T-cell (primary cell): Measurements from ENCODE around the gene PBLD. TPM values are rescaled to one million over a fixed set of nuclear protein-coding genes. Genes with fewer than 3 reads are reported as not detected.

ENCODE experiments used
- ATAC-seq, 4 experiments: fragments of 200-7000 bp in 3 of 4; fragments of 150-1000 bp in 1 of 4; cut with Tn5 transposase; replicated peaks in 1 of 4; 1 replicate in 3 of 4; 2 replicates in 1 of 4; pipeline ENCODE4 v1.10.0; 2021; ENCODE audit warnings: moderate library complexity in 3 of 4, mild to moderate bottlenecking in 2 of 4, moderate number of reproducible peaks in 1 of 4
- CTCF ChIA-PET, 2 donors: fragments of 300-600 bp; sonication (Branson Sonifier 250); formaldehyde crosslinking; loops; one replicate each; lab custom pipeline; 2022; ENCODE audit warnings: antibody characterized with exemption in 2 of 2; lab: Charles Lee
- POLR2A ChIA-PET, 2 donors: fragments of 300-600 bp; sonication (Branson Sonifier 250); formaldehyde crosslinking; loops; one replicate each; lab custom pipeline; 2022; ENCODE audit warnings: antibody characterized with exemption in 2 of 2; lab: Charles Lee
- DNase-seq, 35 experiments: peaks; one replicate each; pipeline versions ENCODE4 v3.0.0 to v3.0.0-alpha.2; 2013 to 2023
- H3K27ac ChIP-seq: one replicate; pipeline ENCODE4 v1.5.1; 2013; ENCODE audit warnings: low read length
- H3K27me3 ChIP-seq, 2 experiments: replicated peaks in 1 of 2; 1 replicate in 1 of 2; 2 replicates in 1 of 2; pipeline versions ENCODE4 v1.6.1 to v1.7.0; 2013; ENCODE audit warnings: low read length in 1 of 2, mixed read lengths in 1 of 2; ENCODE audit not compliant: control insufficient read depth in 2 of 2, insufficient read depth in 2 of 2; ENCODE audit errors: extremely low read depth in 1 of 2
- H3K36me3 ChIP-seq, 2 donors: 1 replicate in 1 of 2; 2 replicates in 1 of 2; pipeline versions ENCODE4 v1.6.1 to v1.7.0; 2013; ENCODE audit warnings: low read length in 1 of 2; ENCODE audit not compliant: control insufficient read depth in 2 of 2, insufficient read depth in 1 of 2; ENCODE audit errors: extremely low read depth in 1 of 2
- H3K4me1 ChIP-seq, 2 experiments: 1 replicate in 1 of 2; 2 replicates in 1 of 2; pipeline versions ENCODE4 v1.6.1 to v1.7.0; 2013; ENCODE audit warnings: low read length in 2 of 2, mixed read lengths in 1 of 2; ENCODE audit not compliant: insufficient read depth in 2 of 2, control insufficient read depth in 1 of 2; ENCODE audit errors: extremely low read depth in 1 of 2
- H3K4me3 ChIP-seq, 2 donors: 1 replicate in 1 of 2; 2 replicates in 1 of 2; pipeline versions ENCODE4 v1.5.1 to v1.7.0; 2013; ENCODE audit warnings: mild to moderate bottlenecking in 2 of 2, low read length in 1 of 2, moderate library complexity in 1 of 2; ENCODE audit not compliant: control insufficient read depth in 1 of 2; ENCODE audit errors: extremely low read depth in 1 of 2
- H3K9me3 ChIP-seq: 2 replicates; pipeline ENCODE4 v1.7.0; 2013
- H3K27ac Mint-ChIP-seq, 2 donors: one replicate each; pipeline ENCODE4 v1.8.0; 2020 to 2021; ENCODE audit warnings: mild to moderate bottlenecking in 2 of 2, mixed read lengths in 2 of 2
- H3K27me3 Mint-ChIP-seq, 2 donors: one replicate each; pipeline ENCODE4 v1.8.0; 2021 to 2022; ENCODE audit warnings: mixed read lengths in 2 of 2
- H3K36me3 Mint-ChIP-seq: one replicate; pipeline ENCODE4 v1.8.0; 2021; ENCODE audit warnings: mixed read lengths
- H3K4me1 Mint-ChIP-seq, 3 donors: one replicate each; pipeline ENCODE4 v1.8.0; 2020 to 2022; ENCODE audit warnings: mixed read lengths in 3 of 3, mild to moderate bottlenecking in 1 of 3
- H3K4me3 Mint-ChIP-seq, 3 donors: one replicate each; pipeline ENCODE4 v1.8.0; 2020 to 2022; ENCODE audit warnings: mild to moderate bottlenecking in 3 of 3, mixed read lengths in 3 of 3, moderate library complexity in 3 of 3
- H3K9me3 Mint-ChIP-seq, 3 donors: one replicate each; pipeline ENCODE4 v1.8.0; 2020 to 2022; ENCODE audit warnings: mixed read lengths in 3 of 3
- WGBS: methylation state at CpG from one replicate; pipeline ENCODE4 v1.1.5; 2013; ENCODE audit warnings: missing lambda C conversion rate; ENCODE audit not compliant: insufficient coverage; 5-methylcytosine and 5-hydroxymethylcytosine counted together
- total RNA-seq, 35 experiments: library from RNA in 6 of 35; stranded (reverse) in 6 of 35; fragments of 120-200 nt in 1 of 35; gene quantifications; one replicate each; pipeline versions ENCODE4 v1.2.1 to v1.2.4 and lab custom pipeline; 2013 to 2026

Gene PBLD
- total RNA-seq, 5 donors from 2014 or later (not counting 1 experiment from before 2014, with no cell fraction given), result 1.3 to 3.4 (median 1.9) TPM

DNA sequence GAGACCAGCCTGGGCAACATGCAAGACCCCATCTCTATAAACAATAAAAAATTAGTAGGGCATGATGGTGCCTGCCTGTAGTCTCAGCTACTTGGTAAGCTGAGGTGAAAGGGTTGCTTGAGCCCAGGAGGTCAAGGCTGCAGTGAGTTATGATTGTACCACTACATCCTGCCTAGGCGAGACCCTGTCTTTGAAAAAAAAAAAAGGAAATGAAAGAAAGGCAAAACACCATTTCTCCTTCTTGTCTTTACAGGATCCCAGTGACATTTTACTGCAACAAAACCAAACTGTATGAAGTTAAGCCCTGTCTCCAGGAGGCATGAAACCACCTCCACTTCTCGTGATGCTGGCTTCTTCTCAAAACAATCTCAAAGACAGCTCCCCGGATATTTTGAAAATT is 29.9 kb upstream of the PBLD start:
- Histone ChIP-seq H3K9me3 (no peaks in the 10 kb centered on the region), H3K4me3 (no peak overlapping the region), H3K27me3 (no peaks in the 10 kb centered on the region), H3K36me3 (peaks cover 4 to 19% of the 10 kb centered on the region in 2 donors), H3K27ac (no peak overlapping the region), H3K4me1 (no peaks in the 10 kb centered on the region)
- ChIA-PET POLR2A (no interaction called here), CTCF (interaction anchor here in 1 of 2 donors (0.7 kb wide), 1 partner anchor 443 kb away, joined by 3 read pairs; no protein-coding TSS in a partner anchor)
- Mint-ChIP-seq H3K4me3 (no peak overlapping the region), H3K36me3 (peaks cover 25% of the 10 kb centered on the region), H3K27me3 (no peaks in the 10 kb centered on the region), H3K27ac (no peak overlapping the region), H3K4me1 (no peaks in the 10 kb centered on the region), H3K9me3 (no peaks in the 10 kb centered on the region)
- ATAC-seq, result no peak
- no peak for DNase-seq
- no CpG with 5 or more reads among the region's 3 CpGs for WGBS

DNA sequence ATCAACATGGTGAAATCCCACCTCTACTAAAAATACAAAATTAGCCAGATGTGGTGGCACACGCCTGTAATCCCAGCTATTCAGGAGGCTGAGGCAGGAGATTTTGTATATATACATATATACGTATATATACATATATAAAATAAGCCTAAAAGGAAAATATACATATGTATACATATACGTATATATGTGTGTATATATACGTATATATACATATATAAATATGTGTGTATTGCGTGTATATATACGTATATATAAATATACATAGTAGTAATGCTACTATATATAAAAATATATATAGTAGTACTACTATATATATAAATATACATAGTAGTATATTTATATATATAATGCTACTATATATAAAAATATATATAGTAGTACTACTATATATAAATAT is 26.5 kb upstream of the PBLD start:
- Mint-ChIP-seq H3K36me3 (peaks cover 27% of the 10 kb centered on the region), H3K4me1 (no peaks in the 10 kb centered on the region), H3K27me3 (no peaks in the 10 kb centered on the region), H3K9me3 (no peaks in the 10 kb centered on the region), H3K27ac (no peak overlapping the region), H3K4me3 (no peak overlapping the region)
- Histone ChIP-seq H3K36me3 (peaks cover 4 to 25% of the 10 kb centered on the region in 2 donors), H3K4me3 (no peak overlapping the region), H3K4me1 (no peaks in the 10 kb centered on the region), H3K27me3 (no peaks in the 10 kb centered on the region), H3K27ac (no peak overlapping the region), H3K9me3 (no peaks in the 10 kb centered on the region)
- ChIA-PET CTCF (interaction anchor here in 1 of 2 donors (0.6 to 0.7 kb wide), 2 partner anchors 182 to 658 kb away, joined by 3 read pairs; no protein-coding TSS in a partner anchor), POLR2A (no interaction called here)
- no peak for ATAC-seq
- WGBS, result no CpG with 5 or more reads among the region's 6 CpGs
- no peak for DNase-seq

DNA sequence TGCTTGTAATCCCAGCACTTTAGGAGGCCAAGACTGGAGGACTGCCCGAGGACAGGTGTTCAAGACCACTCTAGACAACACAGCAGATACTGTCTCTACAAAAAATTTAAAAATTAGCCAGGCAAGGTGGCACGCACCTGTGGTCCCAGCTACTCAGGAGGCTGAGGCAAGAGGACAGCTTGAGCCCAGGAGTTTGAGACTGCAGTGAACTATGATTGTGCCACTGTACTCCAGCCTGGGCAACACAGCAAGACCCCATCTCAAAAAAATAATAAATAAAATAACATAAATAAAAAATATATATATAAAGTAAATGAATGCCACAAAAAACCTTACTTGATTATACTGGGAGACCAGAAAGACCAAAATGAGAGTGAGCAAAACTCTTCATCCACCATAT is 20.8 kb upstream of the PBLD start:
- ChIA-PET POLR2A (no interaction called here), CTCF (interaction anchor here in 1 of 2 donors (0.7 kb wide), 1 partner anchor 1073 kb away, joined by 3 read pairs; no protein-coding TSS in a partner anchor)
- ATAC-seq (no peak), DNase-seq (no peak)
- Mint-ChIP-seq H3K27me3 (no peaks in the 10 kb centered on the region), H3K27ac (no peak overlapping the region), H3K4me1 (peaks cover 0 to 5% (median 3%) of the 10 kb centered on the region in 3 donors), H3K4me3 (no peak overlapping the region), H3K36me3 (peaks cover 17% of the 10 kb centered on the region), H3K9me3 (no peaks in the 10 kb centered on the region)
- Histone ChIP-seq H3K27ac (no peak overlapping the region), H3K9me3 (no peaks in the 10 kb centered on the region), H3K36me3 (peaks cover 0 to 27% of the 10 kb centered on the region in 2 donors), H3K4me3 (no peak overlapping the region), H3K27me3 (no peaks in the 10 kb centered on the region), H3K4me1 (no peaks in the 10 kb centered on the region)
- WGBS, result 83% methylated on average over 1 of the region's 2 CpGs

DNA sequence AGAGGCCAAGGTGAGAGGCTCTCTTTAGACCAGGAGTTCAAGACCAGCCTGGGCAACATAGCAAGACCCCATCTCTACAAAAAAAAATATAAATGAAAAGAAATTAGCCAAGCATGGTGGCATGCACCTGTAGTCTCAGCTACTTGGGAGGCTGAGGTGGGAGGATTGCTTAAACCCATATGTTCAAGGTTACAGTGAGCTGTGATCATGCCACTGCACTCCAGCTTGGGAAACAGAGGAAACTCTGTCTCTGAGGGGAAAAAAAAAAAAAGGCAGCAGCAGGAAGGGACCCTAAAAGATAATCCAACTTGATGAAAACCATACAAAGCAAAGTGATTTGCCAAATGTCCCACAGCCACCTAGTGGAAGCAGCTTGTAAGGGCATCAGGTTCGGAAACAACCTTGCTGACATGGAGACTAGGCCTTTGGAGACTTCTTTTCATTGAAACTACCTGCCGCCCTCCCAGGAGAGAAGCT is 15.6 kb upstream of the PBLD start:
- Mint-ChIP-seq H3K4me3 (no peak overlapping the region), H3K9me3 (no peaks in the 10 kb centered on the region), H3K4me1 (peaks cover 5 to 6% (median 6%) of the 10 kb centered on the region in 3 donors), H3K27ac (peak overlapping the region; percentile 74 to 86), H3K36me3 (peaks cover 26% of the 10 kb centered on the region), H3K27me3 (no peaks in the 10 kb centered on the region)
- no peak overlapping the region for H3K4me3 ChIP-seq
- 0% methylated on average over 1 of the region's 2 CpGs for WGBS
- peaks cover 5 to 25% of the 10 kb centered on the region in 2 donors for H3K36me3 ChIP-seq
- no peaks in the 10 kb centered on the region for H3K9me3 ChIP-seq
- ATAC-seq (peak; percentile 66 to 75 (median 68)), DNase-seq (peak in 33 of 35 experiments; percentile 6 to 74 (median 34))
- H3K27me3 ChIP-seq, result no peaks in the 10 kb centered on the region
- H3K4me1 ChIP-seq, result no peaks in the 10 kb centered on the region
- CTCF ChIA-PET, result interaction anchor here (0.6 to 2.3 kb wide), 21 partner anchors 9 to 807 kb away, joined by 3 to 15 read pairs (median 4); partner anchors contain the start of genes HNRNPH3 (in 1 of the 2) and PBLD (in 1 of the 2)
- POLR2A ChIA-PET, result interaction anchor here in 1 of 2 donors (0.7 kb wide), 2 partner anchors 13 to 590 kb away, joined by 3 to 4 read pairs; no protein-coding TSS in a partner anchor
- no peak overlapping the region for H3K27ac ChIP-seq

DNA sequence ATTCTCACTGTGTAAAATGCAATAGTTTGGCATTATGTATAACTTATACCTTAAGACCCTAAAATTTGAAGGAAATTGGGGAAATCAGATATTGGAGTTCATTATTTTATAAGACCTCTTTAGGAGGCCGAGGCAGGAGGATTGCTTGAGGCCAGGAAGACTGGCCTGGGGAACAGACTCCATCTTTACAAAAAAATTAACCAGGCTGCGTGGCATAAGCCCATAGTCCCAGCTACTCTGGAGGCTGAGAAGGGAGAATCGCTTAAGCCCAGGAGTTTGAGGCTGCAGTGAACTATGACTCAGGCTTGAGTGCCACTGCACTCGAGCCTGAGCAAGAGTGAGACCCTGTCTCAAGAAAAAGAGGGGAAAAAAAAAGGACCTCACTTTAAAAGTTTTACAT is 14.0 kb upstream of the PBLD start:
- Mint-ChIP-seq H3K27me3 (no peaks in the 10 kb centered on the region), H3K27ac (peak overlapping the region; percentile 45 to 72), H3K36me3 (peaks cover 26% of the 10 kb centered on the region), H3K4me1 (peaks cover 5 to 9% (median 7%) of the 10 kb centered on the region in 3 donors), H3K9me3 (no peaks in the 10 kb centered on the region), H3K4me3 (no peak overlapping the region)
- ATAC-seq (no peak), DNase-seq (no peak)
- H3K27me3 ChIP-seq, result no peaks in the 10 kb centered on the region
- WGBS, result no CpG with 5 or more reads among the region's 4 CpGs
- peaks cover 5 to 30% of the 10 kb centered on the region in 2 donors for H3K36me3 ChIP-seq
- H3K4me1 ChIP-seq, result no peaks in the 10 kb centered on the region
- no peak overlapping the region for H3K4me3 ChIP-seq
- POLR2A ChIA-PET, result interaction anchor here in 1 of 2 donors (0.6 kb wide), 1 partner anchor 393 kb away, joined by 7 read pairs; no protein-coding TSS in a partner anchor
- no peak overlapping the region for H3K27ac ChIP-seq
- CTCF ChIA-PET, result interaction anchor here in 1 of 2 donors (0.7 kb wide), 1 partner anchor 296 kb away, joined by 5 read pairs; no protein-coding TSS in a partner anchor
- H3K9me3 ChIP-seq, result no peaks in the 10 kb centered on the region

DNA sequence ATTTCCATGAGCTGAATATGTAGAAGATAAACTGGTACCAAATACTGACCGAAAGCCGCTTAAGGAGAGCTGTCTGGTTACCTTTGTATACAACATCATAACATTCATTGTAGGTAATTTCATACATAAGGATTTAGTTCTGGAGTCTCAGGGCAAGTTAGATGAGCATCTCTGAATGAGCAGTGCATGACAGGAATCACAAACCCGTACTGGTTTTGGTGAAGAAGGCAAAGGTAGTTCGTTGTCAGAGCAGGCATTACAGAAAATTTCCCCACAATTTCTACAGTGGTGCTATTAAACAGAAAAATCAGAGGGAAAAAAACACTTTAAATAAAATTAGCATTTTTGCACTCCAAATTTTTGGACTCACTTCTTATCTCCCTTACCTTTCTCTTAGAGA is 12.9 kb upstream of the PBLD start:
- Mint-ChIP-seq H3K27ac (peak overlapping the region in 1 of 2 donors; percentile 37), H3K36me3 (peaks cover 35% of the 10 kb centered on the region), H3K27me3 (no peaks in the 10 kb centered on the region), H3K4me1 (peaks cover 9 to 16% (median 11%) of the 10 kb centered on the region in 3 donors), H3K4me3 (no peak overlapping the region), H3K9me3 (no peaks in the 10 kb centered on the region)
- H3K27me3 ChIP-seq, result no peaks in the 10 kb centered on the region
- POLR2A ChIA-PET, result interaction anchor here (0.6 to 1.0 kb wide), 2 partner anchors 16 to 617 kb away, joined by 3 read pairs; no protein-coding TSS in a partner anchor
- no CpG with 5 or more reads among the region's 4 CpGs for WGBS
- no peaks in the 10 kb centered on the region for H3K4me1 ChIP-seq
- CTCF ChIA-PET, result interaction anchor here in 1 of 2 donors (0.6 to 1.4 kb wide), 3 partner anchors 14 to 611 kb away, joined by 3 to 4 read pairs (median 3); partner anchors contain the start of gene HNRNPH3
- no peak for DNase-seq
- ATAC-seq, result no peak
- no peak overlapping the region for H3K4me3 ChIP-seq
- H3K9me3 ChIP-seq, result no peaks in the 10 kb centered on the region
- no peak overlapping the region for H3K27ac ChIP-seq
- H3K36me3 ChIP-seq, result peaks cover 5 to 41% of the 10 kb centered on the region in 2 donors
